Activated T-cell treated with anti-CD3 and anti-CD28 coated beads, Interleukin-2, amount 50 U/mL, for 72 hours (primary cell): Measurements from ENCODE around the gene PIBF1. TPM values are rescaled to one million over a fixed set of nuclear protein-coding genes. Genes with fewer than 3 reads are reported as not detected.
A peak's percentile ranks its signal among the peaks of the same experiment; 100 is the strongest.
"Not testable (repeated sequence)": the region's sequence is repeated elsewhere in the genome, so short reads cannot be mapped to it uniquely, and the experiment has no call there.

Source experiments
- ATAC-seq, 2 donors: fragments of 150-1000 bp; cut with Tn5 transposase; replicated peaks in 1 of 2; 2 replicates each; pipeline ENCODE4 v1.10.0; 2021; ENCODE audit warnings: moderate library complexity in 2 of 2, mild to moderate bottlenecking in 1 of 2
- DNase-seq, 2 donors: peaks; one replicate each; pipeline ENCODE4 v3.0.0; 2021 to 2022; ENCODE audit warnings: mixed read lengths in 1 of 2
- H3K27ac Mint-ChIP-seq: one replicate; pipeline ENCODE4 v1.8.0; 2022; ENCODE audit warnings: mild to moderate bottlenecking, moderate library complexity, mixed read lengths
- H3K27me3 Mint-ChIP-seq: one replicate; pipeline ENCODE4 v1.8.0; 2022; ENCODE audit warnings: low read depth, mixed read lengths
- H3K36me3 Mint-ChIP-seq, 2 donors: one replicate each; pipeline ENCODE4 v1.8.0; 2022; ENCODE audit warnings: mixed read lengths in 2 of 2, mild to moderate bottlenecking in 1 of 2; ENCODE audit not compliant: insufficient read depth in 2 of 2
- H3K4me1 Mint-ChIP-seq: one replicate; pipeline ENCODE4 v1.8.0; 2022; ENCODE audit warnings: low read depth, mixed read lengths
- H3K4me3 Mint-ChIP-seq, 2 donors: one replicate each; pipeline ENCODE4 v1.8.0; 2022; ENCODE audit warnings: mild to moderate bottlenecking in 2 of 2, mixed read lengths in 2 of 2, moderate library complexity in 2 of 2
- H3K9me3 Mint-ChIP-seq, 2 donors: one replicate each; pipeline ENCODE4 v1.8.0; 2022; ENCODE audit warnings: mixed read lengths in 2 of 2
- total RNA-seq, 2 donors: library from RNA; stranded (reverse); gene quantifications; one replicate each; pipeline ENCODE4 v1.2.3, GENCODE V29; 2022

The PIBF1 gene
- total RNA-seq, 2 donors from 2014 or later, result 17.5 to 21.2 TPM

- peaks cover 0 to 4% of the 10 kb centered on the region in 2 donors for H3K36me3 Mint-ChIP-seq
- no peaks in the 10 kb centered on the region for H3K4me1 Mint-ChIP-seq
- no peak overlapping the region for H3K27ac Mint-ChIP-seq
- no peaks in the 10 kb centered on the region for H3K27me3 Mint-ChIP-seq
- H3K4me3 Mint-ChIP-seq, result no peak overlapping the region
- peaks cover 0 to 2% of the 10 kb centered on the region in 2 donors for H3K9me3 Mint-ChIP-seq
- ATAC-seq (no peak), DNase-seq (no peak)
Measured at GRCh38 chr13:72891423-72891822, 109.5 kb downstream of the PIBF1 start.

- H3K27me3 Mint-ChIP-seq, result no peaks in the 10 kb centered on the region
- no peak overlapping the region for H3K4me3 Mint-ChIP-seq
- no peak overlapping the region for H3K27ac Mint-ChIP-seq
- peaks cover 2 to 17% of the 10 kb centered on the region in 2 donors for H3K36me3 Mint-ChIP-seq
- DNase-seq (no peak), ATAC-seq (no peak)
- peaks cover 3 to 7% of the 10 kb centered on the region in 2 donors for H3K9me3 Mint-ChIP-seq
- H3K4me1 Mint-ChIP-seq, result no peaks in the 10 kb centered on the region
Measured at GRCh38 chr13:72896869-72897268, 114.9 kb downstream of the PIBF1 start.

- H3K9me3 Mint-ChIP-seq, DNase-seq, H3K27ac Mint-ChIP-seq, ATAC-seq, H3K4me3 Mint-ChIP-seq, H3K27me3 Mint-ChIP-seq, H3K4me1 Mint-ChIP-seq: not testable (repeated sequence)
- H3K36me3 Mint-ChIP-seq, result peaks cover 2 to 15% of the 10 kb centered on the region in 2 donors
Measured at GRCh38 chr13:72901546-72901945, 119.6 kb downstream of the PIBF1 start.

- H3K4me3 Mint-ChIP-seq, result no peak overlapping the region
- no peaks in the 10 kb centered on the region for H3K4me1 Mint-ChIP-seq
- H3K36me3 Mint-ChIP-seq, result peaks cover 4 to 26% of the 10 kb centered on the region in 2 donors
- peak overlapping the region; percentile 24 for H3K27ac Mint-ChIP-seq
- DNase-seq (no peak), ATAC-seq (no peak)
- H3K9me3 Mint-ChIP-seq, result no peaks in the 10 kb centered on the region
- no peaks in the 10 kb centered on the region for H3K27me3 Mint-ChIP-seq
Measured at GRCh38 chr13:72908416-72908815, 126.5 kb downstream of the PIBF1 start.

GRCh38 chr13:72911981-72912380, 130.0 kb downstream of the PIBF1 start:
- Mint-ChIP-seq H3K27ac (no peak overlapping the region), H3K4me1 (no peaks in the 10 kb centered on the region), H3K27me3 (no peaks in the 10 kb centered on the region), H3K4me3 (no peak overlapping the region), H3K9me3 (no peaks in the 10 kb centered on the region), H3K36me3 (peaks cover 4 to 25% of the 10 kb centered on the region in 2 donors)
- ATAC-seq (no peak), DNase-seq (no peak)

GRCh38 chr13:72920097-72920496, 138.2 kb downstream of the PIBF1 start:
- ATAC-seq, result no peak

GRCh38 chr13:72931311-72931710, 149.4 kb downstream of the PIBF1 start:
- no peak overlapping the region for H3K4me3 Mint-ChIP-seq
- no peaks in the 10 kb centered on the region for H3K9me3 Mint-ChIP-seq
- DNase-seq (no peak), ATAC-seq (no peak)
- no peak overlapping the region for H3K27ac Mint-ChIP-seq
- peaks cover 5 to 11% of the 10 kb centered on the region in 2 donors for H3K36me3 Mint-ChIP-seq
- H3K4me1 Mint-ChIP-seq, result no peaks in the 10 kb centered on the region
- no peaks in the 10 kb centered on the region for H3K27me3 Mint-ChIP-seq

More at GRCh38 chr13:72920097-72920496, 138.2 kb downstream of the PIBF1 start:
- H3K27me3 Mint-ChIP-seq, result no peaks in the 10 kb centered on the region
- H3K36me3 Mint-ChIP-seq, result peaks cover 2 to 12% of the 10 kb centered on the region in 2 donors
- H3K9me3 Mint-ChIP-seq, result no peaks in the 10 kb centered on the region
- H3K27ac Mint-ChIP-seq, result no peak overlapping the region
- H3K4me3 Mint-ChIP-seq, result no peak overlapping the region
- DNase-seq, result no peak
- H3K4me1 Mint-ChIP-seq, result no peaks in the 10 kb centered on the region

- Mint-ChIP-seq H3K4me3 (no peak overlapping the region), H3K4me1 (no peaks in the 10 kb centered on the region), H3K27ac (no peak overlapping the region), H3K36me3 (peaks cover 2 to 13% of the 10 kb centered on the region in 2 donors), H3K9me3 (no peaks in the 10 kb centered on the region), H3K27me3 (no peaks in the 10 kb centered on the region)
- DNase-seq (no peak), ATAC-seq (no peak)
Measured at GRCh38 chr13:72932250-72932649, 150.3 kb downstream of the PIBF1 start.

GRCh38 chr13:72946267-72946666, 164.3 kb downstream of the PIBF1 start:
- peaks cover 14 to 35% of the 10 kb centered on the region in 2 donors for H3K36me3 Mint-ChIP-seq

GRCh38 chr13:72952529-72953141, 170.7 kb downstream of the PIBF1 start:
- no peak for ATAC-seq
- H3K4me1 Mint-ChIP-seq, result no peaks in the 10 kb centered on the region
- H3K4me3 Mint-ChIP-seq, result no peak overlapping the region
- no peak for DNase-seq
- H3K36me3 Mint-ChIP-seq, result peaks cover 18 to 30% of the 10 kb centered on the region in 2 donors
- H3K27me3 Mint-ChIP-seq, result no peaks in the 10 kb centered on the region
- no peak overlapping the region for H3K27ac Mint-ChIP-seq
- peaks cover 1 to 9% of the 10 kb centered on the region in 2 donors for H3K9me3 Mint-ChIP-seq

More at GRCh38 chr13:72946267-72946666, 164.3 kb downstream of the PIBF1 start:
- not testable (repeated sequence) for H3K27ac Mint-ChIP-seq, H3K9me3 Mint-ChIP-seq, DNase-seq, H3K27me3 Mint-ChIP-seq, H3K4me3 Mint-ChIP-seq, H3K4me1 Mint-ChIP-seq, ATAC-seq

- peaks cover 12 to 22% of the 10 kb centered on the region in 2 donors for H3K36me3 Mint-ChIP-seq
- no peak for ATAC-seq
- no peak overlapping the region for H3K27ac Mint-ChIP-seq
- H3K4me3 Mint-ChIP-seq, result no peak overlapping the region
- no peaks in the 10 kb centered on the region for H3K4me1 Mint-ChIP-seq
- DNase-seq, result no peak
- no peaks in the 10 kb centered on the region for H3K27me3 Mint-ChIP-seq
- peaks cover 1 to 6% of the 10 kb centered on the region in 2 donors for H3K9me3 Mint-ChIP-seq
Measured at GRCh38 chr13:72953391-72953965, 171.5 kb downstream of the PIBF1 start.

- H3K27me3 Mint-ChIP-seq, result no peaks in the 10 kb centered on the region
Measured at GRCh38 chr13:72959643-72960042, 177.7 kb downstream of the PIBF1 start.

GRCh38 chr13:72960114-72960513, 178.2 kb downstream of the PIBF1 start:
- ATAC-seq, result no peak

More at GRCh38 chr13:72959643-72960042, 177.7 kb downstream of the PIBF1 start:
- peaks cover 1 to 6% of the 10 kb centered on the region in 2 donors for H3K9me3 Mint-ChIP-seq
- DNase-seq (no peak), ATAC-seq (no peak)
- H3K4me3 Mint-ChIP-seq, result no peak overlapping the region
- no peaks in the 10 kb centered on the region for H3K4me1 Mint-ChIP-seq
- no peak overlapping the region for H3K27ac Mint-ChIP-seq
- peaks cover 10 to 13% of the 10 kb centered on the region in 2 donors for H3K36me3 Mint-ChIP-seq

More at GRCh38 chr13:72960114-72960513, 178.2 kb downstream of the PIBF1 start:
- H3K27ac Mint-ChIP-seq, result no peak overlapping the region
- H3K4me3 Mint-ChIP-seq, result no peak overlapping the region
- no peaks in the 10 kb centered on the region for H3K4me1 Mint-ChIP-seq
- no peaks in the 10 kb centered on the region for H3K27me3 Mint-ChIP-seq
- peaks cover 10 to 11% of the 10 kb centered on the region in 2 donors for H3K36me3 Mint-ChIP-seq
- peaks cover 1 to 6% of the 10 kb centered on the region in 2 donors for H3K9me3 Mint-ChIP-seq
- no peak for DNase-seq
